GM06990 (cell line): ENCODE results near the gene MICAL2.

Experiments
- DNase-seq: peaks from one replicate; pipeline ENCODE4 v3.0.0-alpha.2; 2011; ENCODE audit not compliant: insufficient read length; ENCODE audit errors: extremely low read depth
- H3K27me3 ChIP-seq: replicated peaks from 2 replicates; pipeline ENCODE4 v1.6.0; 2011; ENCODE audit warnings: low read length; ENCODE audit not compliant: control insufficient read depth, insufficient read depth
- H3K36me3 ChIP-seq: 2 replicates; pipeline ENCODE4 v1.5.1; 2011; ENCODE audit warnings: low read length; ENCODE audit not compliant: control insufficient read depth, insufficient read depth
- H3K4me3 ChIP-seq: replicated peaks from 2 replicates; pipeline ENCODE4 v1.5.1; 2011; ENCODE audit warnings: low read depth, mild to moderate bottlenecking, control low read depth, low read length
- CTCF ChIP-seq: IDR thresholded peaks from 2 replicates; pipeline ENCODE4 v1.5.1; 2011; ENCODE audit warnings: low read length, control low read depth, mild to moderate bottlenecking, inconsistent platforms; ENCODE audit not compliant: insufficient read depth, poor library complexity, severe bottlenecking

Gene MICAL2

GRCh38 chr11:12242966-12243365 is 132.6 kb downstream of the MICAL2 start:
- H3K4me3 ChIP-seq, result no peak overlapping the region

GRCh38 chr11:12243486-12243885 is 133.1 kb downstream of the MICAL2 start:
- Histone ChIP-seq H3K36me3 (no peaks in the 10 kb centered on the region), H3K4me3 (no peak overlapping the region), H3K27me3 (no peaks in the 10 kb centered on the region; the same call in 1 of the 2 replicates)
- TF ChIP-seq CTCF, result no peak
- DNase-seq, result no peak

More at GRCh38 chr11:12242966-12243365, 132.6 kb downstream of the MICAL2 start:
- Histone ChIP-seq H3K36me3 (no peaks in the 10 kb centered on the region), H3K27me3 (no peaks in the 10 kb centered on the region; the same call in 1 of the 2 replicates)
- no peak for TF ChIP-seq CTCF
- no peak for DNase-seq

- no peak for TF ChIP-seq CTCF
- H3K27me3 ChIP-seq, result no peaks in the 10 kb centered on the region; the same call in 1 of the 2 replicates
- H3K36me3 ChIP-seq, result no peaks in the 10 kb centered on the region
- H3K4me3 ChIP-seq, result no peak overlapping the region
- DNase-seq, result no peak
These were observed 133.6 kb downstream of the MICAL2 start for GRCh38 chr11:12243911-12244550.

- no peak for TF ChIP-seq CTCF
- Histone ChIP-seq H3K4me3 (no peak overlapping the region), H3K27me3 (no peaks in the 10 kb centered on the region; the same call in 1 of the 2 replicates), H3K36me3 (no peaks in the 10 kb centered on the region)
- DNase-seq, result no peak
These were observed 134.7 kb downstream of the MICAL2 start for GRCh38 chr11:12245091-12245490.

- TF ChIP-seq CTCF, result no peak
- no peak for DNase-seq
- H3K4me3 ChIP-seq, result no peak overlapping the region
- no peaks in the 10 kb centered on the region for H3K36me3 ChIP-seq
- H3K27me3 ChIP-seq, result no peaks in the 10 kb centered on the region; the same call in 1 of the 2 replicates
These were observed 135.2 kb downstream of the MICAL2 start for GRCh38 chr11:12245549-12246016.

- no peaks in the 10 kb centered on the region for H3K36me3 ChIP-seq
- H3K27me3 ChIP-seq, result no peaks in the 10 kb centered on the region; the same call in 1 of the 2 replicates
- TF ChIP-seq CTCF, result no peak
- H3K4me3 ChIP-seq, result no peak overlapping the region
- DNase-seq, result no peak
These were observed 135.8 kb downstream of the MICAL2 start for GRCh38 chr11:12246147-12246546.
